IPS DF 6.9 (cell line): ENCODE results near the gene TAF1L.
"Not testable (repeated sequence)": the region's sequence is repeated elsewhere in the genome, so short reads cannot be mapped to it uniquely, and the experiment has no call there.

ENCODE experiments used
- DNase-seq: peaks from one replicate; pipeline ENCODE4 v3.0.0-alpha.2; 2013; ENCODE audit warnings: low read depth, low spot score
- H3K27ac ChIP-seq: one replicate; pipeline ENCODE4 v1.5.1; 2013; ENCODE audit warnings: low read length, control low read depth
- H3K27me3 ChIP-seq: 2 replicates; pipeline ENCODE4 v1.6.1; 2013; ENCODE audit warnings: mild to moderate bottlenecking, low read length; ENCODE audit not compliant: control insufficient read depth, insufficient read depth
- H3K36me3 ChIP-seq: 2 replicates; pipeline ENCODE4 v1.6.1; 2013; ENCODE audit warnings: low read length; ENCODE audit not compliant: control insufficient read depth, insufficient read depth
- H3K4me1 ChIP-seq: 2 replicates; pipeline ENCODE4 v1.6.1; 2013; ENCODE audit warnings: low read length; ENCODE audit not compliant: control insufficient read depth, insufficient read depth
- H3K4me3 ChIP-seq: 2 replicates; pipeline ENCODE4 v1.5.1; 2013; ENCODE audit warnings: mild to moderate bottlenecking, low read length
- H3K9me3 ChIP-seq: 2 replicates; pipeline ENCODE4 v1.6.1; 2013; ENCODE audit warnings: low read length, inconsistent platforms; ENCODE audit not compliant: control insufficient read depth, insufficient read depth
- WGBS: extraction: QIAGEN DNeasy Blood & Tissue Kit; methylation state at CpG from one replicate; pipeline ENCODE4 v1.1.7; 2013; ENCODE audit warnings: mixed read lengths, missing lambda C conversion rate; ENCODE audit not compliant: insufficient read length, insufficient coverage; 5-methylcytosine and 5-hydroxymethylcytosine counted together

The TAF1L gene, protein sequence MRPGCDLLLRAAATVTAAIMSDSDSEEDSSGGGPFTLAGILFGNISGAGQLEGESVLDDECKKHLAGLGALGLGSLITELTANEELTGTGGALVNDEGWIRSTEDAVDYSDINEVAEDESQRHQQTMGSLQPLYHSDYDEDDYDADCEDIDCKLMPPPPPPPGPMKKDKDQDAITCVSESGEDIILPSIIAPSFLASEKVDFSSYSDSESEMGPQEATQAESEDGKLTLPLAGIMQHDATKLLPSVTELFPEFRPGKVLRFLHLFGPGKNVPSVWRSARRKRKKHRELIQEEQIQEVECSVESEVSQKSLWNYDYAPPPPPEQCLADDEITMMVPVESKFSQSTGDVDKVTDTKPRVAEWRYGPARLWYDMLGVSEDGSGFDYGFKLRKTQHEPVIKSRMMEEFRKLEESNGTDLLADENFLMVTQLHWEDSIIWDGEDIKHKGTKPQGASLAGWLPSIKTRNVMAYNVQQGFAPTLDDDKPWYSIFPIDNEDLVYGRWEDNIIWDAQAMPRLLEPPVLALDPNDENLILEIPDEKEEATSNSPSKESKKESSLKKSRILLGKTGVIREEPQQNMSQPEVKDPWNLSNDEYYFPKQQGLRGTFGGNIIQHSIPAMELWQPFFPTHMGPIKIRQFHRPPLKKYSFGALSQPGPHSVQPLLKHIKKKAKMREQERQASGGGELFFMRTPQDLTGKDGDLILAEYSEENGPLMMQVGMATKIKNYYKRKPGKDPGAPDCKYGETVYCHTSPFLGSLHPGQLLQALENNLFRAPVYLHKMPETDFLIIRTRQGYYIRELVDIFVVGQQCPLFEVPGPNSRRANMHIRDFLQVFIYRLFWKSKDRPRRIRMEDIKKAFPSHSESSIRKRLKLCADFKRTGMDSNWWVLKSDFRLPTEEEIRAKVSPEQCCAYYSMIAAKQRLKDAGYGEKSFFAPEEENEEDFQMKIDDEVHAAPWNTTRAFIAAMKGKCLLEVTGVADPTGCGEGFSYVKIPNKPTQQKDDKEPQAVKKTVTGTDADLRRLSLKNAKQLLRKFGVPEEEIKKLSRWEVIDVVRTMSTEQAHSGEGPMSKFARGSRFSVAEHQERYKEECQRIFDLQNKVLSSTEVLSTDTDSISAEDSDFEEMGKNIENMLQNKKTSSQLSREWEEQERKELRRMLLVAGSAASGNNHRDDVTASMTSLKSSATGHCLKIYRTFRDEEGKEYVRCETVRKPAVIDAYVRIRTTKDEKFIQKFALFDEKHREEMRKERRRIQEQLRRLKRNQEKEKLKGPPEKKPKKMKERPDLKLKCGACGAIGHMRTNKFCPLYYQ (N-terminal part only)

DNA sequence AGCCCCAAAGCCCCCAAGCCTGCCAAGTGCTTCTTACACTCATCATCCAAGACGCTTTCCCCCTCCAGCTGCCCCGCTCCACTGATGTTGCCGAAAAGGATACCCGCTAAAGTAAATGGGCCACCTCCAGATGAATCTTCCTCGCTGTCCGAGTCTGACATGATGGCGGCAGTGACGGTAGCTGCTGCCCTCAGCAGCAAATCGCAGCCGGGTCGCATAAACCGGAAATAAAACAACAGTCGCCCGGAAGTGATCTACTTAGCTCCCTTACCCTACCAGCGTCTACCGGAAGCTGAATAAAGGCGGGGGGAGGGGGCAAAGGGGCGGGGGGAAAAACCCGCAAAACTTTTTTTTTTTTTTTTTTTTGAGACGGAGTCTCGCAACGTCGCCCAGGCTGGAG is at the start of gene TAF1L:
Gene TAF1L, minus strand, starts transcription at position 308 of the 400 bp plus-strand sequence. Its CDS starts 90 bp downstream, at position 218.
- no peak for DNase-seq
- no peaks in the 10 kb centered on the region for H3K4me1 ChIP-seq
- no peak within 1 kb of the TSS for H3K4me3 ChIP-seq
- H3K36me3 ChIP-seq, result no peaks in the 10 kb centered on the region
- H3K27me3 ChIP-seq, result no peaks in the 10 kb centered on the region
- H3K27ac ChIP-seq, result no peak within 1 kb of the TSS
- H3K9me3 ChIP-seq, result no peaks in the 10 kb centered on the region
- WGBS, result no CpG with 5 or more reads among the region's 23 CpGs

DNA sequence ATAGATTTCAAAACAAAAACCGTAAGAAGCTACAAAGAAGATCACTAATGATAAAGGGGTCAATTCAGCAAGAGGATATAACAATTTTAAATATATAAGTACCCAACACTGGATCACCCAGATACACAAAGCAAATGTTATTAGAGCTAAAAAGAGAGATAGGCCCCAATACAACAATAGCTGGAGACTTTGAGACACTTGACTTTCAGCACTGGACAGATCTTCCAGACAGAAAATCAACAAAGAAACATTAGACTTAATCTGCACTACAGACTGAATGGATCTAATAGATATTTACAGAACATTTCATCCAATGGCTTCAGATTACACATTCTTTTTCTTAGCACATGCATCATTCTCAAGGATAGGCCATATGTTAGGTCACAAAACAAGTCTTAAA is 46.3 kb upstream of the TAF1L start:
- no peak overlapping the region for H3K27ac ChIP-seq
- no peak for DNase-seq
- WGBS, result no CpG with 5 or more reads among the region's 1 CpG
- no peaks in the 10 kb centered on the region for H3K36me3 ChIP-seq
- H3K9me3 ChIP-seq, result peaks cover 2% of the 10 kb centered on the region; the same call in 1 of the 2 replicates
- H3K27me3 ChIP-seq, result no peaks in the 10 kb centered on the region
- no peaks in the 10 kb centered on the region for H3K4me1 ChIP-seq
- no peak overlapping the region for H3K4me3 ChIP-seq

GRCh38 chr9:32677931-32678330 is 42.5 kb upstream of the TAF1L start:
- H3K4me1 ChIP-seq, result no peaks in the 10 kb centered on the region
- no peak overlapping the region for H3K4me3 ChIP-seq
- no CpG with 5 or more reads among the region's 1 CpG for WGBS
- H3K36me3 ChIP-seq, result no peaks in the 10 kb centered on the region
- no peak for DNase-seq
- no peak overlapping the region for H3K27ac ChIP-seq
- no peaks in the 10 kb centered on the region for H3K27me3 ChIP-seq
- no peaks in the 10 kb centered on the region for H3K9me3 ChIP-seq

DNA sequence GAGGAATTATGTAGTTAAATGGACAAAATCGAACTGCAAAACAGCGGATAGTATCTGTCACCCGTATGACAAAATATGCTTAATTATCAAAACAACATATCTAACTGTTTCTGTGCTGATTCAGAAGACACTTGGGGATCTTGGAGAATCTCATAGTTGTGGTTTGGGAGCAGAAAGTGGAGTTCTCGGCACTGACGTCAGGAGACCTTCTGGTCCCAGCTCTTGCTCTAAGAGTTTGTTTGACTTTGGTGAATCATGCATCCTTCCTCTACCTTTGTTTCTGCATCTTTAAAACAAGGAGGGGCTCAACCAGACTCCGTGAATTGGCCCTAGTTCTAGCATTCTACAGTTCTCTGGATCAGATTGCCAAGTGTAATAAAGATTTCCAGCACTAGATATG is 37.0 kb upstream of the TAF1L start:
- Histone ChIP-seq H3K4me1 (no peaks in the 10 kb centered on the region), H3K27ac (no peak overlapping the region), H3K4me3 (no peak overlapping the region), H3K27me3 (no peaks in the 10 kb centered on the region), H3K9me3 (no peaks in the 10 kb centered on the region), H3K36me3 (no peaks in the 10 kb centered on the region)
- WGBS, result no CpG with 5 or more reads among the region's 6 CpGs
- no peak for DNase-seq

- H3K27ac ChIP-seq, result no peak overlapping the region
These were observed 35.9 kb upstream of the TAF1L start for GRCh38 chr9:32671333-32671732.

DNA sequence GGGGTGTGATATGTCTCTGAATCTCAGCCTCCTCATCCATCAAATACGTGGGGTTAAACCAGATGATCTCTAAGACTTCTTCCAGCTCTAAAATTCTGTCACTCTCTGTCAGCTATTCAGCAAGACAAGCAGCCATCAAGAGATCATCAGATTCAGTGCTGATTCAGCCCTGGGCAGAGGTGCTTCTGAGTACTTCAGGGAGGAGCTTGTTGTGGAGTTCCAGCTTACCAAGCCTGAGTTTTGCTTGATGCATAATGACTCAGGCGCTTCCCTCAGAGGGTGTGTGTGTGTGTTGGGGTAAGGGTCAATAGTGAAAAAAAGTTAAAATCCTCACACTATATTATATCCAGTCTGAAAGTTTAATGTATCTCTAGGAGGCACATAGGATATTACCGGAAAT is 29.6 kb upstream of the TAF1L start:
- Histone ChIP-seq H3K4me3 (no peak overlapping the region), H3K27ac (no peak overlapping the region), H3K9me3 (no peaks in the 10 kb centered on the region), H3K36me3 (no peaks in the 10 kb centered on the region), H3K4me1 (no peaks in the 10 kb centered on the region), H3K27me3 (no peaks in the 10 kb centered on the region)
- DNase-seq, result no peak
- WGBS, result no CpG with 5 or more reads among the region's 3 CpGs

More at GRCh38 chr9:32671333-32671732, 35.9 kb upstream of the TAF1L start:
- Histone ChIP-seq H3K4me1 (no peaks in the 10 kb centered on the region), H3K27me3 (no peaks in the 10 kb centered on the region), H3K9me3 (no peaks in the 10 kb centered on the region), H3K4me3 (no peak overlapping the region), H3K36me3 (no peaks in the 10 kb centered on the region)
- no peak for DNase-seq
- no CpG with 5 or more reads among the region's 1 CpG for WGBS

DNA sequence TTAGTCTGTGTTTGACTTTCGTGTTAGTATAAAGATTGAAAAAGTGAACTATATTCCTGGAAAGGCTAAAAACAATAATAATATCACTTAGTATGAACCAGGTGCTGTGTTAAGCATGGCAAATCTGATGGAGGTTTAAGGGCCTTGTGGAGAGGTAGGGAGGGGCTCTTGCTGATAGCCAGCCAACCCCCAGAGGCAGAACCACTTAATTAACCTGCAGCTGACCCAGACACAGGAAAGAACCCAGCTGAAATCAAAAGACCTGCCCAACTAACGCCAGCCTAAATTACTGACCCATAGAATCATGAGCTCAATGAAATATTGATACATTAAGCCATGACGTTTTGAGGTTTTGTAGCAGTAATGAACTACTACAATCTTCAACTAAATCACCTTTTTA is 28.3 kb upstream of the TAF1L start:
- no peaks in the 10 kb centered on the region for H3K4me1 ChIP-seq
- no peak for DNase-seq
- WGBS, result no CpG with 5 or more reads among the region's 3 CpGs
- no peaks in the 10 kb centered on the region for H3K27me3 ChIP-seq
- no peak overlapping the region for H3K27ac ChIP-seq
- no peak overlapping the region for H3K4me3 ChIP-seq
- H3K9me3 ChIP-seq, result no peaks in the 10 kb centered on the region
- H3K36me3 ChIP-seq, result no peaks in the 10 kb centered on the region

- WGBS, result no CpG with 5 or more reads among the region's 2 CpGs
- Histone ChIP-seq H3K27ac (no peak overlapping the region), H3K4me1 (no peaks in the 10 kb centered on the region), H3K36me3 (no peaks in the 10 kb centered on the region), H3K4me3 (no peak overlapping the region), H3K27me3 (no peaks in the 10 kb centered on the region), H3K9me3 (no peaks in the 10 kb centered on the region)
- no peak for DNase-seq
These were observed 12.2 kb upstream of the TAF1L start for GRCh38 chr9:32647671-32648070.

- WGBS, result no CpG with 5 or more reads among the region's 2 CpGs
- Histone ChIP-seq H3K9me3 (no peaks in the 10 kb centered on the region), H3K27ac (no peak overlapping the region), H3K4me3 (no peak overlapping the region), H3K27me3 (no peaks in the 10 kb centered on the region), H3K36me3 (no peaks in the 10 kb centered on the region), H3K4me1 (no peaks in the 10 kb centered on the region)
- DNase-seq, result no peak
These were observed 9.2 kb upstream of the TAF1L start for GRCh38 chr9:32644698-32645097.

GRCh38 chr9:32633151-32633550 is 2.3 kb downstream of the TAF1L start:
- not testable (repeated sequence) for DNase-seq, H3K36me3 ChIP-seq, H3K27me3 ChIP-seq, H3K9me3 ChIP-seq, H3K27ac ChIP-seq, H3K4me1 ChIP-seq, H3K4me3 ChIP-seq
- no CpG with 5 or more reads among the region's 5 CpGs for WGBS
